NOMO-1 (cell line): ENCODE measurements around the gene DBT.
"Not testable (repeated sequence)": the region's sequence is repeated elsewhere in the genome, so short reads cannot be mapped to it uniquely, and the experiment has no call there.

Experiments used
- DNase-seq, 2 experiments: peaks; one replicate each; lab custom pipeline; 2025; ENCODE audit not compliant: unreplicated experiment in 2 of 2; lab: John Stamatoyannopoulos, UW

The DBT gene

GRCh38 chr1:100249537-100250257 lies at the start of gene DBT:
DBT (minus strand) TSS chr1:100249834; CDS start chr1:100249820, 14 bp downstream.
- peak; percentile 93 to 97 for DNase-seq

GRCh38 chr1:100298512-100298911 lies 48.9 kb upstream of the DBT start:
- DNase-seq: no peak

DNA sequence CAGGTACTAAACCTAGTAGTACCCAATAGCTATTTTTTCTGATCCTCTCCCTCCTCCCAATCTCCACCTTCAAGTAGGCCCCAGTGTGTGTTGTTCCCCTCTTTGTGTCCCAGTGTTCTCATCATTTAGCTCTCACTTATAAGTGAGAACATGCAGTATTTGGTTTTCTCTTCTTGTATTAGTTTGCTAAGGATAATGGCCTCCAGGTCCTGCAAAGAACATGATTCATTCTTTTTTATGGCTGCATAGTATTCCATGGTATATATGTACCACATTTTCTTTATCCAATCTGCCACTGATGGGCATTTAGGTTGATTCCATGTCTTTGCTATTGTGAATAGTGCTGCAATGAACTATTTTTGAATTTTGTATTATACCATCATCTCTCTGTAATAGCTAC lies 47.4 kb upstream of the DBT start:
- DNase-seq: not testable (repeated sequence)

- DNase-seq: no peak
Measured at GRCh38 chr1:100296140-100296539, 46.5 kb upstream of the DBT start.

GRCh38 chr1:100292711-100293110 lies 43.1 kb upstream of the DBT start:
- no peak for DNase-seq

DNA sequence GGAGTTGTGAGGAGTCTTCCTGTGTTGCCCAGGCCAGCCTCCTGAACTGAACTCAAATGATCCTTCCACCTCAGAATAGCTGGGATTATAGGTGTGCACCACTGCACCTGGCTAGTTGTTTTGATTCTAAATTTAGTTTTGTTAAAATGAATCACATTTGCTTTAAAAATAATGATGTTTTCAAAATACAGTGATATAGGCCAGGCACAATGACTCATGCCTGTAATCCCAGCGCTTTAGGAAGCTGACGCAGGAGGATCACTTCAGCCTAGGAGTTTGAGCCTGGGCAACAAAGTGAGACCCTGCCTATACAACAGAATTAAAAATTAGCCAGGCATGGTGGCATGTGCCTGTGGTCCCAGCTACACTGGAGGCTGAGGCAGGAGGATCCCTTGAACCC lies 40.7 kb upstream of the DBT start:
- DNase-seq: no peak

GRCh38 chr1:100287162-100287561 lies 37.5 kb upstream of the DBT start:
- no peak for DNase-seq

- no peak for DNase-seq
Measured at GRCh38 chr1:100284591-100284990, 35.0 kb upstream of the DBT start.

DNA sequence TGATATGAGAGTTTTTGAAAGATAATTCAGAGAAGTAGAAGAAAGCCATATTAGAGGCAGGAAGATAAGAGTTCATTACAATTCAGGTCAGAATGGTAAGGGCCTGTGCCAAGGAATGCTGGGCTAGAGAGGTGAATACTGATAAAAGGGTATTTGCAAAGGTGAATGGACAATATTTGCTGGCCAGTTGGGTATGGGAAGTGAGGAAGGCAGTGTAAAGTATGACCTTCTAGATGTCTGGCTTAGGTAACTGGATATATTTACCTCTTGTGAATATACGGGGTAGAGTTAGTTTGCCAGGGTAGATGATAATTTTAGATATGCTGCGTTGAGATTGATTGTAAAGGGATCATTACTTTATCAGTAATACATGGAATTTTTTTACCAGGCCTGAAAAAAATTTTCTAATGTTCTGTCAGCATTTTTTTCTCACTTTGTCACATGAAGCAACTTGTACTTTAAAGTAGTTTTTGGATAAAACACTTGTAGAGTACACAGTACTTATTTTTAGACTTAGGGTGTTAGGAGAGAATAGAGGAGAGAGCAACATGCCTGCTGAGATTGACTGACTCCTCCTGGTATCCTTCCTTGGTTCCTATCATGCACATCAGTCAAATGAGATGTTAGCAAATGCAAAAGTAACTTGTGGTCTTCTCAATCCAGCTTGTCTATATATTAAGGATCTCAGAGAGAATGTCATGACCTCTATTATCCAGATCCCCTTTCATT lies 30.5 kb upstream of the DBT start:
- DNase-seq: no peak

GRCh38 chr1:100279358-100279923 lies 29.8 kb upstream of the DBT start:
- DNase-seq: no peak

GRCh38 chr1:100277866-100278265 lies 28.2 kb upstream of the DBT start:
- no peak for DNase-seq

GRCh38 chr1:100268202-100268601 lies 18.6 kb upstream of the DBT start:
- DNase-seq: no peak

DNA sequence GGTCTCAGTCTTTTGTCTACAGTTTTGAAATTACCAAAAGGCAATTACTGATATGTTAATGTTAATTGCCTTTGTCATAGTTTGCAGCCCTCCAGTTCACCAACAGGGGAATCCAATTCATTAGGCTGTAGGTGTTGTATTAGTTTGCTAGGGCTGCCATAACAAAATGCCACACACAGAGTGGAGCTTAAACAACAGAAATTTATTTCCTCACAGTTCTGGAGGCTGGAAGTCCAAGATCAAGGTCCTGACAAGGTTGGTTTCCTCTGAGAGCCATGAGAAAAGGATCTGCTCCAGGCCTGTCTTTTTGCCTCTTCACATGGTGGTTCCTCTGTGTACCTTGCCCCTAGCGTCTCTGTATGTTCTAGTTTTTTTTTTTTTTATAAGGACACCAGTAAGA lies 17.6 kb upstream of the DBT start:
- DNase-seq: no peak

- DNase-seq: no peak
Measured at GRCh38 chr1:100266741-100267140, 17.1 kb upstream of the DBT start.

DNA sequence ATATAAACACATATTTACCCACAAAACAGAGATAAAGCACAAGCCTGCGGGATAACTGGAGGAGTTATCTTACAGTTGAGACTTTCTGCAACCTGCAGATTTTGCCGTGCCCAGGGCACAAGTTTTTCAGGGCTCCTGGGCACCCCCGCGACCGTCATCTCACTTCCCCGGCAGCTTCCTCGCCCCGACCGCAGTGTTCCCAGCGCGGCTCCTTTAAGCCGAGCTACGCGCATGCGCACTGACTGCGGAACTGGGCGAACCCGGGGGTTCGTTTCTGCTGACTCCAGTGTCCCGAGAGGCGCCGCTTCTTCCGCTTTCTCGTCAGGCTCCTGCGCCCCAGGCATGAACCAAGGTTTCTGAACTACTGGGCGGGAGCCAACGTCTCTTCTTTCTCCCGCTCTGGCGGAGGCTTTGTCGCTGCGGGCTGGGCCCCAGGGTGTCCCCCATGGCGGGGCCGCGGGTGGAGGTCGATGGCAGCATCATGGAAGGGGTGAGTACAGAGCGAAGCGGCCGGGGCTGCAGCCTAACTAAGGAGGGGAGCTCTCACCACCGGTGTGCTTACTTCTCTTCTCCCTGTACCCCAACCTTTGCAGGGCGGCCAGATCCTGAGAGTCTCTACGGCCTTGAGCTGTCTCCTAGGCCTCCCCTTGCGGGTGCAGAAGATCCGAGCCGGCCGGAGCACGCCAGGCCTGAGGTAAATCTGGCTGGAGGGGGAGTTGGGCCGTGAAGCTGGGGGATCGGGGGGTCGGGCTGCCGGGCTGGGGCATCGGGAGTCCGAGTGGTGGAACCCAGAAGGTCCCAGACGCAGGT lies 16.5 kb upstream of the DBT start, which contains the start of gene RTCA:
Gene RTCA, plus strand, starts transcription at position 286 of the 810 bp plus-strand sequence. Its CDS starts 160 bp downstream, at position 446.
- DNase-seq: peak; percentile 95 to 96

DNA sequence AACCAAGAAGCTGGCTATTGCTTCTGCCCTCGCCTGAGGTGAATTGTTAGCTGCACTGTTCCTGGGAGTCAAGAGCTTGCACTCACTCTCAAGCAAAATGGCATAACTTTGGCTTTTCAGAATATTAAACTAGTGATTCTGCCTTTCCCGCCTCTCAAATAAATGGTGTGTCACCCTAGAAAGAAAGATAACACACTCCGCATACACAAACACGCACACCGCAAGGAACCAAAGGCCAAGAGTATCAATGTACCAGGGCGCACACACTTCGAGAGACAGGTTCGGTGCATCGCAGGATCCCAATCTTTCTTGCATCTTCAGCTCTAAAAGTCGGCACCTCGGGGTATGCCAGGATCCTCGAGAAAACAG lies 15.9 kb upstream of the DBT start:
- peak; percentile 38 to 69 for DNase-seq

GRCh38 chr1:100264081-100264480 lies 14.4 kb upstream of the DBT start:
- DNase-seq: not testable (repeated sequence)

- DNase-seq: no peak
Measured at GRCh38 chr1:100261686-100262085, 12.1 kb upstream of the DBT start.

- DNase-seq: not testable (repeated sequence)
Measured at GRCh38 chr1:100258427-100258826, 8.8 kb upstream of the DBT start.

- not testable (repeated sequence) for DNase-seq
Measured at GRCh38 chr1:100256273-100256672, 6.6 kb upstream of the DBT start.

- DNase-seq: no peak
Measured at GRCh38 chr1:100253552-100253951, 3.9 kb upstream of the DBT start.
